ENCODE results near the gene NAP1L4.

Gene NAP1L4

GRCh38 chr11:2991452-2992233 lies 486 bp downstream of the NAP1L4 start:
- FAIRE-seq = no peak

- no peak for FAIRE-seq
Observed at GRCh38 chr11:2990617-2991451, 1.3 kb downstream of the NAP1L4 start.

DNA sequence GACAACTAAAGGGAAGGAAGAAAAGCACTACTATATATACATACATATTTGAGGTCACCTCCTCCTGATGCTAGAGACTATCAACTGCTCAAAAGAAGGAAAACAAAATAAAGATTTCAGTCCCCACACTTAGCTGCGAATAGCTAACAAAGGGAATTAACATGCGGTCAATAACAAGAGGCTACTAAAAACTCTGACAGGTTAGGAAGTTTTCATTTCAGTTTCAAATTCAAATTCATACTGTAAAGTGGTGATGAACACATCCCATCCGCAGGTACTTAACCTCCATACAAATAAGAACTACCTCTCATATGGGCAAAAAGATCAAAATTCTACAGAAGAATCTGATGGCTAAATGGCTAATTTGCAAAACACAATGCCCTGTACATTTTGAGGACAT lies 2.6 kb downstream of the NAP1L4 start:
- FAIRE-seq = no peak

DNA sequence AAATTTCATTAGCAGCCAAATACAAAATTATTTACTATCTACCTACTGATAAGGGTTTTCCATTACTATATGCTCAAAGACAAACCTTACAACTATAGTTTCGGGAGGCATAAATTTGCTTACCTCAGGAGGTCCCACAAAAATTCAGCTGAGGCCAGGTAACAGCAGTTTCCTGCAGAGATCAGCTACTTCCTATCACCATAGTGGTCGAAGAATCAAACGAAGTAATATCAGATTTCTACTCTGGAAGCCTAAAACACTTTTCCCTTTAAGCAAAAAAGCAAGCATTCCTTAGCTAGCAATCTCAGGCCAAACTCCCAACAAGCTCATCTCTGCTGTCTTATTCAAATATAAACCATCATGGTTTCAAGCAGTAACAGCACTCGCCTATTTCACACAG lies 3.1 kb downstream of the NAP1L4 start:
- FAIRE-seq = no peak

DNA sequence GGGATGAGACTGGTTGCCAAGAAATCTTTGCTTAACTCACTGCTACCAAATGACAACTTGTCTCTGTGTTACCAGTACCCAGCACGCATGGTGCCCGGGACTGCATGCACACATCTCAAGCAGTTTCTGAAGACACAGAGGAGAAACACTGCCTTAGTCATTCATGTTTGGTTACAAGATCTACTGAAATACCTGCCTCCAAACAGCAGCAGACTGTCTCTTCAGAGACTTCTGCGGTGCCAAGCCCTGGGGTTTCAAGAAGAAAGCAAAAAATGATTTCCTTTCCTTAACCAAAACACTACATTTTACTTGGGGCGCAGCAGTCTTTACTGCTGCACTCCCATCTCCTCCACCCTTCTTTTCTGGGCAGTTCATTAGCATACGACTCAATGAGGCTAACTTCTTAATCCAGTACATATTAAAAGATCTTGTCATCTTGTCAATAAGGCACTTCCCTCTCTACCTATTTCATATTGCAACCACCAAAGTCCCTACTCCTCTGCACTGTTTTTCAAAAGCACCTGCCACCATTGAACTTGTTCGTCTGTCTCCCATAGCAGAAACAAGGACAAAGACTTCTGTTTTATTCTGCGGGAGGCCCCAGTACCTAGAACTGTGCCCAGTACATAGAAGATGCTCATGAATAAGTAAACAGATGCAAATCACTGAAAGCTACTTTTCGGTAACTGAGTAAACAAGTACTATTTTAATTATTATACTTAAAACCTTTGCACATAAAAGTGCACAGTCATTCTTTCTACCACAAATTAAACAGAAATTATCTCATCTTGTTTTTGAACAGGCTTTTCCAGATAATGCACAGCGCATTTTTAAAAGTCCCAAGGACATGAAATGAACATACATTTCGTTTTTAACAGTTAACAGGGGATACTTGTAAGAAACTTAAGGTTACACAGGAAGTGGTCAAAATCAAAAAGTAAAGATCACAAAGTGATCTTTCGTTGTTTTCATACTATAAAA lies 4.0 kb downstream of the NAP1L4 start:
- no peak for FAIRE-seq

GRCh38 chr11:2983908-2984307 lies 8.2 kb downstream of the NAP1L4 start:
- no peak for FAIRE-seq

DNA sequence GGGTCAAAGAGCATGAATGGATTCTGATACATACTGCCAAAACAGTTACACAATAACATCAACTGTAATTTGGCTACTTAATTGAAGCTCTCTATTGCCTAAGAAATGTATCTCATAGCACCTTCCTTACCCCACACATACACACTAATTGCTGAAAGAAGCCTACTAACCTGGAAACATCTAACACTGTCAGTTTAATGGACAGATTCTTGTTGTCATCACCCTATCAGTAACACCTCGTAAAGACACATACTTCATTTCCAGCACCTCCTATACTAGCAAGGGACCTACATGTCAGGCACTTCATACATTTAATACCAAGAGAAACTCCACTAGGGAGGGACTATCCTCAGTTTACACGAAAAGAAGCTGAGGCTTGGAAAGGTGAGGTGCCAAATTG lies 9.9 kb downstream of the NAP1L4 start:
- no peak for FAIRE-seq

GRCh38 chr11:2981130-2981529 lies 11.0 kb downstream of the NAP1L4 start:
- no peak for FAIRE-seq

DNA sequence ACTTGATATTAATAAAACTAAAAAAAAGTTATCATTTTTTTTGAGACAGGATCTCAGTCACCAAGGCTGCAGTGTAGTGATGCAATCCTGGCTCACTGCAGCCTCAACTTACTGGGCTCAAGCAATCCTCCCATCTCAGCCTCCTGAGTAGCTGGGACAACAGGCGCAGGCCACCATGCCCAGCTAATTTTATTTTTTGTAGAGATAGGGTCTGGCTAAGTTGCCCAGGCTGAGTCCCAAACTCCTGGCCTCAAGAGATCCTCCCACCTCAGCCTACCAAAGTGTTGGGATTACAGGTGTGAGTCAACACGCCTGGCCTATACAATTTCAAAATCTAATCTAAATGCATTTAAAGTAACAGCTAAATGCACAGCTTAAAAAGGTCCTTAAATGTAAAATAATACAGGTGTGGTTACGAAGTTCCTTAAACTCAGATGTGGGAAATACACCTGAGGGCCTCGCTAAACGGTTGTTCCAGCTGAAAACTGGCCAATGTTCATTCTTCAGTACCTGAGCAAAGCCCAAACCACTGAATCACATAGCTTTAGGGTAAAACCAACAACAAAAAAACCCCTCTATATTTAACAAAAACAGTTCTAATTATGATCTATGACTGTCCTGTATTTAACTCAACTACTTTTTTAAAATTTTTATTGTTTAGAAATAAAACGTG lies 11.8 kb downstream of the NAP1L4 start:
- no peak for FAIRE-seq

DNA sequence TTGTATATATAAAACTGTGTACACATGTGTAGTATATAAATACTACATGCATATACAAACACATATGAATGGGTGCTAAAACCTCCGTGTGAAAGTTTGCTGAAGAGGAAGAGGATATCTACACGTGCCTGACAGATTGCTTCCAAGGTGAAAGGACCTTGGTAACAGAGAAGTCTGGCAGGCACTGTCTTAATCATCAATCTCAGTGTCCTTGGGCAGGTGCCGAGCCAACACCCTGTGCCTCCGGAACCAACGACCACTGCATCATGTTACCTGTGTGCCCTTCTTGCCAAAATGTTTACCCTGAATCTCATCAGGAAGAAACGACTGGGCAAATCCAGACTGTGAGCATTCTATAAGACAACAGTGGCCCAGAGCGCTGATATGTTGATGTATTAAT lies 15.0 kb downstream of the NAP1L4 start:
- FAIRE-seq = no peak

DNA sequence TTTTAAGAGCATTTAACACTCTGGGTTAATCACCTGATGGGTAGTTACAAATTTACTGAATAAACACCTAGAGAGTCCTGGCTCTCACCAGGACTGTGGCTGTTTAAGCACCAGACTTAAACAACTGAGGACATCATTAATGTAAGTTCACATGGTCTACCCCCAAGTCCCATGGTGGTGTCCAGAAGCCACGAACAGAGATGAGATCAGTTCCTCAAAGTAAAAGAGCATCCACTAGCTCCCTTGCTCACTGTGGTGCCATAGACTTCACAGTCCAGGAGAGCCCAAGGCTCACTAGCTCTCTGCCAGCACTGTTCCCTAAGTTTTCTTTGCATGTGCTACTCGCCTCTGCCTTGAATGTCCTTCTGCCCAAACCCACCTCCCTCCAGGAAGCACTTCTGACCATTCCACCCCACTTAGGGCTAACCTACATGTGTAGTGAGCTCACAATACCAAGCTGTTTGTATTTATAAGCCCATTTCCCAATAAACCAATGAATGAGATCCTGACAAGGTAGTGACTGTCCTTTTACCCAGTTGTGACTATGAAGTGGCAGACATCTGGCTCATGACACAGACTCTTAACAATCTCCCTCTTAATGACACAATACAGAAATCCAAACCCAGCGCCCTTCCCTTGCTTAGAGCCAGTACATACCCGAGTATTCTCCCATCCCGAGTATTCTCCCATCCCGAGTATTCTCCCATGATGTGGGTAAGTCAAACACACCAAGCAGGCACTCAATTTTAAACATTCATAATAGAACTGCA lies 15.7 kb downstream of the NAP1L4 start:
- no peak for FAIRE-seq

- FAIRE-seq = no peak
Observed at GRCh38 chr11:2975594-2975993, 16.5 kb downstream of the NAP1L4 start.

DNA sequence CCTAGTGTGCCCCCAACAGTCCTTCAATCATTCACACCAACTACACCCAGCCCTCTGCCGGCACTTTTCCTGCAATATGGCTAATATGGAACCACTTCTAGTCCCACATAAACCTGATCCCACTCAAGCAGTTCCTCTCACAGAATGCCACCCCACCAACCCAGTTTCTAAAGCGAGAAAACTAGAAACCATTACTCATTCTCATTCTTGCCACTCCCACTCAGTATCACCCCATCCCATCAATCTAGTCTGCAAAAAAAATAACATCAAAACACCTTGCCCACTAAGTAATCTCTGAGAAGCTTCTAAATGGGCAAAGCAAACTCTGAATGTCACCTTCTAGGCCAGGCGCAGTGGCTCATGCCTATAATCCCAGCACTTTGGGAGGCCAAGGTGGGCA lies 17.9 kb downstream of the NAP1L4 start:
- no peak for FAIRE-seq

GRCh38 chr11:2968341-2968900 lies 23.7 kb downstream of the NAP1L4 start:
- FAIRE-seq = no peak

DNA sequence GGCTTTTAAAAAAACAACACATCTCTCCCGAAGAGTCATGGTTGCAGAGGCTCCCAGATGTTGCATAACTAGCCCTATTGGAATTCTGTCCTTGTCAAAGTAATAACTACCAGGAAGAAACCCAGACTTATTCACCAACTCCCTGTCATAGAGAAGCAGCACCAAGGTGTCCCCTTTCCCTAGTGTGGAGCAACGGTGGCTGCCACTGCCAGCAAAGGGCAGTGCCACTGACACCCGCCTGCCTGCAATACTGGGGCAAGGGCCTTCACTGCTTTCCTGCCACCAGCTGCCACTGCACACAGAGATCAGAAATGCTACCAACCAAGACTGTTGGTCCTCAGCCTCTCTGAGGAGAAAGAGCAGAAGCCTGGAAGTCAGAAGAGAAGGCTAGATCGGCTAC lies 27.3 kb downstream of the NAP1L4 start:
- no peak for FAIRE-seq

GRCh38 chr11:2963761-2964160 lies 28.4 kb downstream of the NAP1L4 start:
- no peak for FAIRE-seq

DNA sequence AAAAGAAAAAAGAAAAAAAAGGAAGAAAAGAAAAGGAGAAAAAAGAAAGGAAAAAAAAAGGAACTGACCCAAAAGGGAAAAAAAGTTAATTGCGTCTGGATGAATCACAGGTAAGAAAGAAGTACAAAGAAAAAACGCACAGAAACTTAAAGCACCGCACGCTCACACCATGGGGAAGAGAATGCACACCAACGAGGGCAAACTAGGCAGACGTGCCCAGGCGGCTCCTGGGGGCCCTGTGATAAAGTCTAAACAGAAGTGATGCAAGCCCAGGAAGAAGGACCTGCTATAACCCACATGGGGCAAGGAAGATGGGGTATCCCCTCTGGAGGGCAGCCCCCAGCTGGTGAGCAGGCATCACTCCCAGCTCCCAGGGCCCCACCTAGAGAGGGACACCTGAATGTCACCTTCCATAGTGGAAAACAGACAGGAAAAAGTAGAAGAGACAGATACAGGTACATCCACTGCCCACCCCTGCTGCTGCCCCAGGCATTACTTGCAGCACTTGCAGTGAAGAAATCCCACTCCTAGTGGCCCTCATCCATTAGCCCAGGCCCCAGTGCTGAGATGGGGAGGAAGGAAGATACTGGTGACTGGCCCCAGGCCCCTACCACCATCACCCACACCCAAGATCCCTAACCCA lies 28.9 kb downstream of the NAP1L4 start:
- FAIRE-seq = no peak

DNA sequence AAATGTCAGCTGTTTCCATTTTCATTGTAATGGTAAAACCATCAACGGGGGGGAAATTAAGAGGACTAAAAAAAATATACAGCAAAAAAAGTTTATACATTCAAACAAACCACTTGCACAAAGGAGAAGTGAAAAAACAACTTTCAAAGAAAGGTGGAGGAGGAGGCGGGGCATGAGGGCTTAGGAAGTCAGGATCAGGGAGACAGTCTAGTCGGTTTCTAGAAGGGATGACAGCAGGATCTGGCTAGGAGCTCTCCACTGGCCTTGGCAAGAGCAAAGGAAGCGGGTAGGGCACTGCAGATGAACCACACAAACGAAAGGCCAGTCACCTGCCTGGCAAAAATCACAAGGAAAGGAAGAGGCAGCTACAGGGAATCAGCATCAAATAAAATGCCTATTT lies 31.0 kb downstream of the NAP1L4 start:
- FAIRE-seq = no peak

DNA sequence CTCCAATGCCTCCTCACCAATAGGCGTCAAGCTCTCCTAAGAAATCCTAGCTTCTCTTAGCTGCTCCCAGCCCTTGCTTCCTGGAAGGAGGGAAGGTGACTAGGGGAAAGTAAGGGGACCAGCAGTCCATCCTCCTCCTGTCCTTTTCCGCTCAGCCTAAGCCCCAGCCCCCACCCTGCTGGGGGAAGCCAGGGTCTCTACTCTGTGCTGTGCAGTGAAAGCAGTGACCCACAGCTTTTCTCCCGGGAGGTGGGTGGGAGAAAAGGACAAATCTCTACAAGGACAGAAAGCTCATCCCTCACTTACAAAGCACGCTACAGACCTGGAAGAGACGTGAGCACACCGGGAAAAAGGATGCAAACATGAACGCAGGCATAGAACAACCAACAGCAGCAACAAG lies 32.0 kb downstream of the NAP1L4 start:
- no peak for FAIRE-seq

- no peak for FAIRE-seq
Observed at GRCh38 chr11:2958251-2958650, 33.9 kb downstream of the NAP1L4 start.
